ENCODE measurements around the gene SNX15.

SNX15 gene

GRCh38 chr11:65083834-65084597 lies 56.8 kb downstream of the SNX15 start, which contains the start of the genes CDCA5 and ZFPL1:
CDCA5 (minus strand) TSS chr11:65084040; CDS start chr11:65083978, 62 bp downstream.
ZFPL1 (plus strand) TSS chr11:65084222; CDS start chr11:65084699, 477 bp downstream.
- in situ Hi-C loops (cut with MboI; ENCODE audit: low sequenced_read_pairs), result loop anchor here (5.0 kb wide), 1 partner anchor 57 kb away; the partner anchor contains the start of gene SNX15

- in situ Hi-C loops (cut with MboI; ENCODE audit: low sequenced_read_pairs), result loop anchor here (5.0 kb wide), 1 partner anchor 57 kb away; the partner anchor contains the start of gene SNX15
Observed at GRCh38 chr11:65084598-65085375, 57.5 kb downstream of the SNX15 start.

- in situ Hi-C loops (cut with MboI; ENCODE audit: low sequenced_read_pairs), result no loop called here
Observed at GRCh38 chr11:65085446-65085845, 58.2 kb downstream of the SNX15 start.

- in situ Hi-C loops (cut with MboI; ENCODE audit: low sequenced_read_pairs), result no loop called here
Observed at GRCh38 chr11:65086809-65087208, 59.6 kb downstream of the SNX15 start.

- in situ Hi-C loops (cut with MboI; ENCODE audit: low sequenced_read_pairs), result no loop called here
Observed at GRCh38 chr11:65087216-65087615, 60.0 kb downstream of the SNX15 start.

GRCh38 chr11:65087827-65088226 lies 60.6 kb downstream of the SNX15 start:
- in situ Hi-C loops (cut with MboI; ENCODE audit: low sequenced_read_pairs), result no loop called here

- in situ Hi-C loops (cut with MboI; ENCODE audit: low sequenced_read_pairs), result no loop called here
Observed at GRCh38 chr11:65089621-65090020, 62.4 kb downstream of the SNX15 start.
